H4 (cell line): ENCODE measurements around the gene SECISBP2. TPM values are rescaled to one million over a fixed set of nuclear protein-coding genes. Genes with fewer than 3 reads are reported as not detected.
A peak's percentile ranks its signal among the peaks of the same experiment; 100 is the strongest.
"Not testable (repeated sequence)": the region's sequence is repeated elsewhere in the genome, so short reads cannot be mapped to it uniquely, and the experiment has no call there.

Experiments
- DNase-seq: peaks from one replicate; pipeline ENCODE4 v3.0.0-alpha.2; 2015; ENCODE audit warnings: low spot score
- total RNA-seq: library from RNA; depleted of rRNA; stranded (reverse); fragments of >200 nt; shearing (Covaris generic); gene quantifications from 2 replicates; pipeline ENCODE4 v1.2.3, GENCODE V29; 2014

Gene SECISBP2
- total RNA-seq, 1 experiment from 2014 or later, result 18.7 TPM

- DNase-seq, result no peak
Observed at GRCh38 chr9:89309608-89310474, 8.5 kb upstream of the SECISBP2 start.

DNA sequence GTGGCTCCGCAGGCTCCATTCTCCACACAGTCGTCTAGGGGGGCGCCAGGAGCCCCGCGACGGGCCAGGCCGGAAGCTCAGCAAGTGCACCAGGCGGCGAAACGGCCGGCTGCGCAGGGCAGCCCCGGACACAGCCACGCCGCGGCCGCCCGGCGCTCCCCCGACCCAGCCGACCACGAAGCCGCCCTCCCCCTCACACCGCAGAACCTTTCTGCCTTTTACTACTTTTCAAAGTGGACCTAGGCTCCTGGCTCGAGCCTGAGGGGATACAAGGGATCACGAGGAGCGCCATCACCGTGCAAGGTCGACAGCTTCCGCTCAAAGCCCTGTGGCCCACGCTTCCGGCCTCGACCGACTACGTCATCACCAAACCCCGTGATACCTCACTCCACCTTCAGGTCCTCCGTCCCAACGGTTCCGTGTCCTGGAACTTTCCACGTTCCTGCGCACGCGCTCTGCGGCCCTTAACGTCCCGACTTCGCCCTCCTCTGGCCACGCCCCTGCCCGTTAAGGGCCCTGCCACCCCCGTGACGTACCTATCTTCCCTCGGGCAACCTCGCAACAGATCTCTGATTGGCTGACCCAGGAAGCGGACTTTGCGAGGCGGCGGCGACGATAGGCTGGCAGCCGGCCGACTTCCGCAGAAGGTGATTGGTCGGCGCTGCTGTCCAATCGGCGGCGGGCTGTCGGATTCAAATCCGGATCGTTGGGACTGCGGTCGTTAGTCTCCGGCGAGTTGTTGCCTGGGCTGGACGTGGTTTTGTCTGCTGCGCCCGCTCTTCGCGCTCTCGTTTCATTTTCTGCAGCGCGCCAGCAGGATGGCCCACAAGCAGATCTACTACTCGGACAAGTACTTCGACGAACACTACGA is 7.6 kb upstream of the SECISBP2 start, which contains the start of gene CKS2:
Gene CKS2, plus strand, starts transcription at position 721 of the 871 bp plus-strand sequence. Its CDS starts 98 bp downstream, at position 819.
- DNase-seq, result peak; percentile 100

DNA sequence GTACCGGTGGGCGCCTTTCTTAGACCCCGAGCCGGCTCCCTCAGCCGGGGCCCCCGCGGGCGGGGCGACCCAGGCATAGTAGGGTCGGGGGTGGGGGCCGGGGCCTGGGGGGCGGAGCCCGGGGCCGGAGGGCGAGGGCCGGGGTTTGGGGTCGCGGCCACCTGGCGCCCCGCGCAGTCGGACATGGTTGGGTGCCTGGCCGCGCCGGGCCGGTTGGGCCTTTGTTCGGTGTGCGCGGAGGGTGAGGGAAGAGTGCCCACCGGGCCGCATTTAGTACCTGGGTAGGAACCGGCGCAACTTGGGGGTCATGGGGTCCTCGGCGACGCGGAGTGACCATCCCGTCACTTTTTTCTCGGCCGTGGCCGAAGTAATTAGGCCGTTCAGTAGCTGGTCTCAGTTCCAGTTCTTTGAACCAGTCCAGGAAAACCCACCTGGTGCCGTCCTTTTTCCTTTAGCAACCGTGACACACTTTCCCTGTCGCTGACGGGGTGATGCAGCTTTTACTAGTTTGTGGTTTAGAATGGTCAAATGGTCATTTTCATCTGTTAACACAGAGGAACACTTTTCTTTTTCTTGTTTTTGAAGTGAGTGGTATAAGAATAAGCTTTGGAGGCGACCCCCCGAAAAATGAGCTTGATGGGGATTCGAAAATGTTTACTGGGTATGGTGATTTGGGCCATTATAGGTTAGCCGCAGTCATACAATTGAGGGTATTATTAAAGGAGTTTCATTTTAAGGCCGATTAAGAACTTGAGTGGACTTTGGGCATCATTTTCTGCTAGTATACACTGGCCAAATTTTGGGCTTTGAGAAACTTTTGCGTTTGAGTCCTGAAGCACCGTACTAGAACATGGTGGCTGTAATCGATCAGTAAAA is 6.7 kb upstream of the SECISBP2 start:
- DNase-seq, result no peak

- DNase-seq, result no peak
Observed at GRCh38 chr9:89312222-89312571, 6.1 kb upstream of the SECISBP2 start.

DNA sequence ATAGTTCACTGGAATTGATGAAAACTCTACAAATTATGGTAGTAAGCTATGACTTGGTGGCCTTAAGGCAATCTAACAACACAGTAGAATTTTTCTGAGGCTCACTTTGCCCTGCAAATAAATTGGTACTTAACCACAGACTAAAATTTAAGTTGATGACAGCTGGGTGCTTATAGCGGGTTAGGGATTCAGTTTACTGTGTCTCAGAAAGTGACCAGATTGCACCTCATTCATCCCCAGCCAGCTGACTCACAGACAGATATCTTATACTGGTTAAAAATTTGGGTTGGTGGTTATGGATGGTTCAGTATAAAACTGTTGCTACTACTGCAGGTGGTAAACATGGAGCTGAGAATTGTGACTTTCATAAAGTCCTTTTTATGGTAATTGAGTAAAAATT is 4.5 kb upstream of the SECISBP2 start:
- no peak for DNase-seq

DNA sequence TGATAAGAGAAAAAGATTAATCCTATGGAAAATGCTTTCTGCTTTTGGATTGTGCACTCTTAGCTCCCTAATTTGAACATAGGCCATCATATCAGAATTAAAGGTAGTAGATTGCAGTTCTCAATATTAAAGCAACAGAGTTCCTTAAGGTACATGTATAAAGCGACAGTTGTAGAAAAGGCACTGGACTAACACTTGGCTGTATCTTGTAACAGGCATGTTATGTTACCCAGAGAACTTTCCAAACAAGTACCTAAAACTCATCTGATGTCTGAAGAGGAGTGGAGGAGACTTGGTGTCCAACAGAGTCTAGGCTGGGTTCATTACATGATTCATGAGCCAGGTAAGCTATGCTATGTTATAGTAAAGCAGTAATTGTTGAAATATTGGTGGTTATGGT is 3.3 kb upstream of the SECISBP2 start:
- no peak for DNase-seq

DNA sequence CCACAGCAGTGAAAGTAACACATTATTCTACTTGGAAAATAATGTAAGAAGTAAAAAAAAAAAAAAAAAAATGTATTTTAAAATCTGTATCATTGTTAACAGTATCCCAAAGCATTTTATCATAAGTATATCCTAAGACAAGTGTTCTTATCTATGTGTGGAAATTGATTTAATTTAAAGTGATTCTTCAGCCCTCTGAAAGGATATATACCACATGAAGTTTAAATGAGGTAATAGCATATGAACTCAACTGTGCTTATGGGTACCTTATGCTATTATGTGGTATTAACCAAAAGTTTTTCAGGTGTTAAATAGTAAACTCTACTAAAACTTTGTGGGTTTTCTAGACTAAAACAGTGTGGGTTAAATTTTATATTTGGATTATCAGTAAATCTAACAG is 2.8 kb upstream of the SECISBP2 start:
- DNase-seq, result no peak

DNA sequence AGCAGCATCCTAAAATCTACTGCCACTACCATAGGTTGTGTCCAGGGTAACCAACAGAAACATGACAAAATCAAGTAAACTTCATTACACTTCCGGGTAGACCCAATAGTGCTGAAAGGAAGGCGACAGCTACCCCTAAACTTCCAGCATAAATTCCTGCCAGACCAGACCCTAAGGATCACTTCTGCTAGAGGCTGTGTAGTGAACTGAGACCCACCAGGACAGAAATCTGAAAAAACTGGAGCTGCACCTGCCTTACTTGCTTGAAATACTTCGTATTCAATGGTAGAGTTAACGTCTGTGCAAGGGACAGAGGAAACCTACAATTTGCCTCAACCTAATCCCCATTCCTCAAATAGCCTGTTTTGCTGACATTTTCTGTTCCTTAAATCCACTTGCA is 1.0 kb upstream of the SECISBP2 start:
- DNase-seq, result no peak

GRCh38 chr9:89319015-89319905 is 960 bp downstream of the SECISBP2 start:
- DNase-seq, result no peak

DNA sequence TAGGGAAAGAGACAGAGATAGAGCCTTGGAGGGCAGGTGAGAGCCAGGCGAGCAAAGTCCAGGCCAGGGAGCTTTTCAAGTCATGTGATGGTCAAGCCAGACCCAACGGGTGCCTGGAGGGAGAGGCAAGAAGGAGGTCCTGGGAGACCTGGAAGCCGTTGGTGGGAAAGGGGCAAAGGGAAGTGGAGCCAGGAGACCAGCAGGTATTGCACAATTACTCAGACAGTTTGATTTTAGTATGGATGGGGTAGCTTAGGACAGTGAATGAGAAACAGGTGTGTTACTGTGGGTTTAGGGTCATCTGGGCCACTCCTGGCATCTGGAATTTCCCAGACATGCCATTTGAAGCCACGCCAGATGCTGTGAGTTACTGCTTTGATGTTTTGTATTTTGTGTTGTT is 5.1 kb downstream of the SECISBP2 start:
- DNase-seq, result no peak

DNA sequence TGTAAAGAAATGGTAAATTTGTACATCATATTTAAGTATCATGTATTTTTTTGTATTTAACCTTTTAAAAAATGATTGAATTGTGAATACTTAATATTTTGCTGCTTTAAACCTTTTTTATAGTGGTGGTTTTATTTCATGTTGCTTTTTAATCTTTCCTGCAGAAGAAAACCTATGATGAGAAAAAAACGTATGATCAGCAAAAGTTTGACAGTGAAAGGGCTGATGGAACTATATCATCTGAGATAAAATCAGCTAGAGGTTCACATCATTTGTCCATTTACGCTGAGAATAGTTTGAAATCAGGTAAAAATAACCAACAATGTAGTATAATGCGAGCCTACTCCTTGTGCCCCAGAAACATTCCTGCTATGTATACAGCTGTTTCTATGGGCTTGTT is 7.4 kb downstream of the SECISBP2 start:
- DNase-seq, result no peak

- peak; percentile 53 for DNase-seq
Observed at GRCh38 chr9:89328064-89328463, 9.8 kb downstream of the SECISBP2 start.

GRCh38 chr9:89329917-89330316 is 11.6 kb downstream of the SECISBP2 start:
- no peak for DNase-seq

DNA sequence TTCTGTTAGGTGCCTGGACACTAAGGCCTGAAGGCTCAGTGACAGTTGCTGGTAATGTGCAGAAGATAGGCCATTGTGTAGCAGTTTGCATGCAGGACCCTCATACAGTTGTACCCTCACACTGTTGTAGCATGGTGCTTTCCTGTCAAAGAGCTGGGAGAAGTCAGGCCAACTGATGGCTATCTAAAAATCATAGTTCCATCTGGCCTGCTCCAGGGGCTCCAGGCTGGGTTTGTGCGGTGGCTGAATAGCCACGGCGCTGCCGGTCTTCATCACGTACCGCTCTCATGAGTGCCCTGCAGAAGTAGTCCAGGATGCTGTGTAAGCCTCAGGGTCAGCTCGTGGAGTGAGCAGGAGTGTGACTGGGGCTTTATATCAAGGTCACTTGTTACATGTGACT is 12.2 kb downstream of the SECISBP2 start:
- DNase-seq, result no peak

- DNase-seq, result no peak
Observed at GRCh38 chr9:89339807-89340206, 21.5 kb downstream of the SECISBP2 start.

DNA sequence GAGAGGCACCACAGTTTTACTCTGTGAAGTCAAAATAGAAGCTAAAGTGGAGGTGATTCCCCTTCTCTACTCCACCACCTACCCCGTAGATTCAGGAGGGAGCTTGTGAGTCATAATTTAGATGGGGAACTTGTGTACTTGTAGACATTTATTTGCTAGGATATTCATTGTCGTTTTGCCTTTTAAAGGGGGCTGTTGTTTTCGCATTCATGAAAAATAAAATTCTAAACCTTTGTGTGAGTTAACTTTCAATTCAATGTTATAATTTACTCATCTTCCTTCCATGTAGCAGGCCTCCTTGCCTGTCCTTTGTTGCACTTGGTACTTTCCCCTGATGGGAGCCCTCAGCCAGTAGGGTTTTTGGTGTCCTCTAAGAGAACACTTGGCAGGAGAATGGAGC is 22.0 kb downstream of the SECISBP2 start:
- no peak for DNase-seq

DNA sequence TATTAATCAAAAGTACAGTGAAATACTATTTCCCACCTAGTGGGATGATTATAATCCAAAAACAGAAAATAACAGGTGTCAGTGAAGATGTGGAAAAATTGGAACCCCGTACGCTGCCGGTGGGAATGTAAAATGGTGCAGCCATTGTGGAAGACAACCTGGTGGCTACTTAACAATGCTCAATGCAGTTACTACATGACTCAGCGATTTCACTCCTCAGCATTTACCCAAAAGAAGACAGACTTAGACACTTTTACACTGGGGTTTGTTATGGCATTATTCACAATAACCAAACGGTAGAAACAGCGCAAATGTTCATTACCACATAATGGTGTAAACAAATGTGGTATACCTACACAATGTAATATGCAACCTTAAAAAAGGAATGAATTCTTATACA is 23.9 kb downstream of the SECISBP2 start:
- DNase-seq, result no peak

- DNase-seq, result no peak
Observed at GRCh38 chr9:89342948-89343347, 24.6 kb downstream of the SECISBP2 start.

GRCh38 chr9:89343812-89344211 is 25.5 kb downstream of the SECISBP2 start:
- not testable (repeated sequence) for DNase-seq

- no peak for DNase-seq
Observed at GRCh38 chr9:89345476-89345875, 27.2 kb downstream of the SECISBP2 start.

- no peak for DNase-seq
Observed at GRCh38 chr9:89346696-89347095, 28.4 kb downstream of the SECISBP2 start.
